ENCODE data around the gene TBX19.

GRCh38 chr1:168252204-168252733 is 28.4 kb upstream of the TBX19 start:
- TF ChIP-seq, protein P1, sequence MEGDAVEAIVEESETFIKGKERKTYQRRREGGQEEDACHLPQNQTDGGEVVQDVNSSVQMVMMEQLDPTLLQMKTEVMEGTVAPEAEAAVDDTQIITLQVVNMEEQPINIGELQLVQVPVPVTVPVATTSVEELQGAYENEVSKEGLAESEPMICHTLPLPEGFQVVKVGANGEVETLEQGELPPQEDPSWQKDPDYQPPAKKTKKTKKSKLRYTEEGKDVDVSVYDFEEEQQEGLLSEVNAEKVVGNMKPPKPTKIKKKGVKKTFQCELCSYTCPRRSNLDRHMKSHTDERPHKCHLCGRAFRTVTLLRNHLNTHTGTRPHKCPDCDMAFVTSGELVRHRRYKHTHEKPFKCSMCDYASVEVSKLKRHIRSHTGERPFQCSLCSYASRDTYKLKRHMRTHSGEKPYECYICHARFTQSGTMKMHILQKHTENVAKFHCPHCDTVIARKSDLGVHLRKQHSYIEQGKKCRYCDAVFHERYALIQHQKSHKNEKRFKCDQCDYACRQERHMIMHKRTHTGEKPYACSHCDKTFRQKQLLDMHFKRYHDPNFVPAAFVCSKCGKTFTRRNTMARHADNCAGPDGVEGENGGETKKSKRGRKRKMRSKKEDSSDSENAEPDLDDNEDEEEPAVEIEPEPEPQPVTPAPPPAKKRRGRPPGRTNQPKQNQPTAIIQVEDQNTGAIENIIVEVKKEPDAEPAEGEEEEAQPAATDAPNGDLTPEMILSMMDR (conservative IDR thresholded peaks at IDR 0.05; ENCODE audit: low read depth, low read length) = no peak
- no peak for TF ChIP-seq POLR2A (IDR thresholded peaks at IDR 0.05; ENCODE audit: low read depth, low read length)
- TF ChIP-seq, protein P2, sequence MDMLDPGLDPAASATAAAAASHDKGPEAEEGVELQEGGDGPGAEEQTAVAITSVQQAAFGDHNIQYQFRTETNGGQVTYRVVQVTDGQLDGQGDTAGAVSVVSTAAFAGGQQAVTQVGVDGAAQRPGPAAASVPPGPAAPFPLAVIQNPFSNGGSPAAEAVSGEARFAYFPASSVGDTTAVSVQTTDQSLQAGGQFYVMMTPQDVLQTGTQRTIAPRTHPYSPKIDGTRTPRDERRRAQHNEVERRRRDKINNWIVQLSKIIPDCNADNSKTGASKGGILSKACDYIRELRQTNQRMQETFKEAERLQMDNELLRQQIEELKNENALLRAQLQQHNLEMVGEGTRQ (IDR thresholded peaks at IDR 0.05; ENCODE audit: low read depth, low read length) = no peak
- TF ChIP-seq, protein P3, sequence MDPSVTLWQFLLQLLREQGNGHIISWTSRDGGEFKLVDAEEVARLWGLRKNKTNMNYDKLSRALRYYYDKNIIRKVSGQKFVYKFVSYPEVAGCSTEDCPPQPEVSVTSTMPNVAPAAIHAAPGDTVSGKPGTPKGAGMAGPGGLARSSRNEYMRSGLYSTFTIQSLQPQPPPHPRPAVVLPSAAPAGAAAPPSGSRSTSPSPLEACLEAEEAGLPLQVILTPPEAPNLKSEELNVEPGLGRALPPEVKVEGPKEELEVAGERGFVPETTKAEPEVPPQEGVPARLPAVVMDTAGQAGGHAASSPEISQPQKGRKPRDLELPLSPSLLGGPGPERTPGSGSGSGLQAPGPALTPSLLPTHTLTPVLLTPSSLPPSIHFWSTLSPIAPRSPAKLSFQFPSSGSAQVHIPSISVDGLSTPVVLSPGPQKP (IDR thresholded peaks at IDR 0.05; ENCODE audit: borderline replicate concordance, low read depth, low read length) = no peak
- no peak for TF ChIP-seq RAD21 (IDR thresholded peaks at IDR 0.05; ENCODE audit: low read length)
- TF ChIP-seq SMC3 (IDR thresholded peaks at IDR 0.05; ENCODE audit: low read depth, low read length) = no peak
